Pericardium fibroblast (primary cell): ENCODE measurements around the gene KRT26. TPM values are rescaled to one million over a fixed set of nuclear protein-coding genes. Genes with fewer than 3 reads are reported as not detected.

ENCODE experiments used
- total RNA-seq: library from RNA; depleted of rRNA; stranded (reverse); fragments of >200 nt; gene quantifications from 2 replicates; pipeline ENCODE4 v1.2.3, GENCODE V29; 2015

KRT26 gene
- total RNA-seq: not detected in 2 replicates

DNA sequence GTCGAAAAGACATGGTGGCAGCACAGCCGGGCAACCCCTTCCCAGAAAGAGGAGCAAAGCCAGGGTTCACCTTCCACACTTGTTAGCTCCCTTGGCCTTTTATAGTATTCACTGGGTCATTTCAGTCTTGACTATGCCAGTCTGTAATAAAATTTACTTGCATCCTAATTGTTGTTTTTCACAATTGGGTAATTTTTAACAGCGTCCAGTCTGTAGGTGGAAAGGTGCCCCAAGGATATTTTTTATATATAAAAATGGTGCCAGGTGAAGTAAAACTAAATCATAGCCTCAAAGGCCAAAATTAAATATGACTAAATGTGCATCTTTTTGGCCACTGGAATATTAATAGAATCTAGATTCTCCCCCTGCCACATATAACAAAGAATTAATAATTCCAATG, at the start of gene KRT26:
Gene KRT26 (minus strand): TSS at position 101 of the 400 bp plus-strand sequence. CDS start 88 bp downstream, at position 13.

GRCh38 chr17:40799859-40800258, 27.9 kb upstream of the KRT26 start, which contains the start of gene KRT28:
KRT28 (minus strand) TSS chr17:40799959; CDS start chr17:40799893, 66 bp downstream.

DNA sequence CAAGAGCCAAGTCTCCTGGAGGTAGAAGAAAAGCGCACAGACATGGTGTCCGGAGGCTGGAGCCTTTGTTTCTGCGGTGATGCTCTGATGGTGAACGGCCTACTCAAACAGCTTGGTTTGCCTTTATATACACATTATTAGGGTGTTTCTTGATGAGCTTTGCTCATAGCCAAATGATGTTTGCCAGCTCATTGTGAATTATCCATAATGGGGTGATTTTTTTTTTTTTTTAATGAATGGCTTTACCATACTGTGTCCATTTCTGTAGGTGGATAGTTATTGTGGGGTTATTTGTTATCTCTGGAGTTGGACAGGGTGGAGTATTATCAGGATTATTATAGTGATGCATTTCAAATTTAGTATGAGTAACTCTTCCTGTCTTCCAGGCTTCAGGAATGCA, 10.4 kb upstream of the KRT26 start, which contains the start of gene KRT27:
Gene KRT27 (minus strand): TSS at position 101 of the 400 bp plus-strand sequence. CDS start 57 bp downstream, at position 44.

DNA sequence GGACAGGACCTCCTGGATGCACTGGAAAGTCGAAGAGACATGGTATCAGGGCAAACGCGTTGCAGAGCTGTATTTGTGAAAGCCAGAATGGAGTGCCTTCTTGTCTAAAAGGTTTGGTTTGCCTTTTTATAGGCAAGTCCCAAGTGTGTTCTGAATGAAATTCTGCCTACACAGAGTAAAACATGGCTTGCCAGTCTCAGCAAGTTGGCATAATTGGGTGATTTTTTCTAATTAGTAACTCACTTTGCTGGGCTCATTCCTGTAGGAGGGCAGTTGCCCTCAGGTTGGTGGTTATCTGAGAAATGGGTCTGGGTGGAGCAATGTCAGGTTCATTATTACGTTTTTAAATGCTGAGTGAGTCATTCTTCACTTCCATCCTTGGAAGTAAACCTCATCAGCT, 16.8 kb downstream of the KRT26 start, which contains the start of gene KRT25:
Gene KRT25 (minus strand): TSS at position 101 of the 400 bp plus-strand sequence. CDS start 60 bp downstream, at position 41.

Other genes with a start within 250 kb of the KRT26 start
- gene CCR7, start 206.7 kb downstream of the KRT26 start, total RNA-seq: not detected in 2 replicates
- 59.0 and 85.1 TPM in 2 replicates for gene SMARCE1, start 124.4 kb downstream of the KRT26 start, total RNA-seq
- not detected in 2 replicates for gene KRT222, start 107.0 kb downstream of the KRT26 start, total RNA-seq
- not detected in 2 replicates for gene KRT24, start 68.4 kb downstream of the KRT26 start, total RNA-seq
- gene KRT25, start 16.9 kb downstream of the KRT26 start, total RNA-seq: not detected in 2 replicates
- gene KRT27, start 10.3 kb upstream of the KRT26 start, total RNA-seq: not detected in 2 replicates
- not detected in 2 replicates for gene KRT28, start 27.8 kb upstream of the KRT26 start, total RNA-seq
- 18.0 and 18.8 TPM in 2 replicates for gene KRT10, start 50.4 kb upstream of the KRT26 start, total RNA-seq
- gene KRT12, start 95.0 kb upstream of the KRT26 start, total RNA-seq: not detected in 2 replicates
- gene KRT20, start 113.0 kb upstream of the KRT26 start, total RNA-seq: not detected in 2 replicates
- not detected in 2 replicates for gene KRT23, start 165.4 kb upstream of the KRT26 start, total RNA-seq
- not detected in 2 replicates for gene KRT39, start 194.7 kb upstream of the KRT26 start, total RNA-seq
- not detected in 2 replicates for gene KRT40, start 212.1 kb upstream of the KRT26 start, total RNA-seq
- not detected in 2 replicates for gene KRTAP3-3, start 222.0 kb upstream of the KRT26 start, total RNA-seq
- not detected in 2 replicates for gene KRTAP3-2, start 227.7 kb upstream of the KRT26 start, total RNA-seq
- gene KRTAP3-1, start 236.9 kb upstream of the KRT26 start, total RNA-seq: not detected in 2 replicates